ENCODE measurements around the gene MMP2.

GRCh38 chr16:55500530-55501011, 21.6 kb downstream of the MMP2 start:
- no peak for TF ChIP-seq CTCF (conservative IDR thresholded peaks at IDR 0.05; ENCODE audit: low read depth, low read length)
- no peak for TF ChIP-seq EZH2 (IDR thresholded peaks at IDR 0.05; ENCODE audit: low read length, unreplicated experiment)
